CD4-positive, alpha-beta memory T cell (primary cell): ENCODE results near the gene RIN3. TPM values are rescaled to one million over a fixed set of nuclear protein-coding genes. Genes with fewer than 3 reads are reported as not detected.

Experiments
- CTCF ChIA-PET: fragments of 350-600 bp; sonication (Branson Sonifier 250); formaldehyde crosslinking; loops from one replicate; lab custom pipeline; 2021; ENCODE audit warnings: inconsistent platforms; ENCODE audit not compliant: partially characterized antibody; lab: Charles Lee
- POLR2A ChIA-PET: fragments of 350-600 bp; sonication (Branson Sonifier 250); formaldehyde crosslinking; loops from one replicate; lab custom pipeline; 2021; ENCODE audit not compliant: partially characterized antibody; lab: Charles Lee
- DNase-seq, 5 donors: peaks; one replicate each; pipeline versions ENCODE4 v3.0.0 to v3.0.0-alpha.2; 2020 to 2022; ENCODE audit warnings: mixed read lengths in 1 of 5
- H3K27ac ChIP-seq: one replicate; pipeline ENCODE4 v1.7.0; 2013; ENCODE audit warnings: low read depth, low read length
- H3K27me3 ChIP-seq: 2 replicates; pipeline ENCODE4 v1.7.0; 2013; ENCODE audit warnings: mild to moderate bottlenecking, low read length, moderate library complexity; ENCODE audit not compliant: insufficient read depth
- H3K36me3 ChIP-seq: 2 replicates; pipeline ENCODE4 v1.7.0; 2013; ENCODE audit warnings: mild to moderate bottlenecking, low read length, moderate library complexity; ENCODE audit not compliant: insufficient read depth
- H3K4me1 ChIP-seq: 2 replicates; pipeline ENCODE4 v1.7.0; 2013; ENCODE audit warnings: mild to moderate bottlenecking, low read length, moderate library complexity; ENCODE audit not compliant: insufficient read depth
- H3K4me3 ChIP-seq, 2 donors: one replicate each; pipeline ENCODE4 v1.7.0; 2013; ENCODE audit warnings: low read length in 2 of 2, mild to moderate bottlenecking in 1 of 2
- H3K9me3 ChIP-seq, 2 donors: one replicate each; pipeline ENCODE4 v1.7.0; 2013; ENCODE audit warnings: low read length in 2 of 2, control low read depth in 1 of 2; ENCODE audit not compliant: control insufficient read depth in 1 of 2
- H3K27ac Mint-ChIP-seq, 7 donors: one replicate each; pipeline ENCODE4 v1.8.0; 2020 to 2021; ENCODE audit warnings: mixed read lengths in 7 of 7, mild to moderate bottlenecking in 6 of 7, inconsistent platforms in 3 of 7, moderate library complexity in 3 of 7
- H3K27me3 Mint-ChIP-seq, 2 donors: one replicate each; pipeline ENCODE4 v1.8.0; 2020 to 2021; ENCODE audit warnings: mixed read lengths in 2 of 2
- H3K36me3 Mint-ChIP-seq, 2 donors: one replicate each; pipeline ENCODE4 v1.8.0; 2020 to 2021; ENCODE audit warnings: mixed read lengths in 2 of 2, inconsistent platforms in 1 of 2, mild to moderate bottlenecking in 1 of 2
- H3K4me1 Mint-ChIP-seq, 4 donors: one replicate each; pipeline ENCODE4 v1.8.0; 2020 to 2021; ENCODE audit warnings: mixed read lengths in 4 of 4, mild to moderate bottlenecking in 1 of 4
- H3K4me3 Mint-ChIP-seq, 8 donors: one replicate each; pipeline ENCODE4 v1.8.0; 2020 to 2021; ENCODE audit warnings: mixed read lengths in 8 of 8, mild to moderate bottlenecking in 7 of 8, moderate library complexity in 6 of 8, inconsistent platforms in 3 of 8
- H3K9me3 Mint-ChIP-seq, 8 donors: one replicate each; pipeline ENCODE4 v1.8.0; 2020 to 2021; ENCODE audit warnings: mixed read lengths in 8 of 8, mild to moderate bottlenecking in 5 of 8, inconsistent platforms in 3 of 8, moderate library complexity in 1 of 8
- intact Hi-C: fragments of 100-400 bp; cut with micrococcal nuclease; formaldehyde crosslinking; loops from one replicate; pipeline ENCODE4 v1.15.1; 2023
- polyA plus RNA-seq, 2 donors: library from polyadenylated mRNA; unstranded; fragments of 300-500 nt; fragmentation: Illumina TruSeq; gene quantifications; one replicate each; pipeline ENCODE4 v1.2.3, GENCODE V29; 2021
- total RNA-seq, 2 experiments: library from RNA; stranded (reverse); gene quantifications; one replicate each; pipeline ENCODE4 v1.2.3, GENCODE V29; 2021

Gene RIN3
- total and polyA plus RNA-seq, 4 experiments from 2014 or later = 4.0 to 74.9 (median 45.9) TPM

- Mint-ChIP-seq H3K4me3 (peak overlapping the region in 6 of 8 donors; percentile 62 to 86 (median 77)), H3K36me3 (peaks cover 0 to 1% of the 10 kb centered on the region in 2 donors), H3K27me3 (no peaks in the 10 kb centered on the region), H3K9me3 (no peaks in the 10 kb centered on the region), H3K4me1 (peaks cover 36 to 67% (median 47%) of the 10 kb centered on the region in 4 donors), H3K27ac (peak overlapping the region; percentile 89 to 97 (median 94))
- no peak for DNase-seq
- ChIA-PET CTCF (interaction anchor here (13.3 kb wide), 1 partner anchor 31 kb away, joined by 98 read pairs; no protein-coding TSS in a partner anchor), POLR2A (interaction anchor here (0.9 to 2.0 kb wide), 3 partner anchors 11 to 30 kb away, joined by 3 to 8 read pairs (median 6); no protein-coding TSS in a partner anchor)
- H3K27ac ChIP-seq = no peak overlapping the region
- no peaks in the 10 kb centered on the region for H3K27me3 ChIP-seq
- no peaks in the 10 kb centered on the region for H3K36me3 ChIP-seq
- intact Hi-C loops = no loop called here
- H3K4me1 ChIP-seq = peaks cover 60% of the 10 kb centered on the region
- no peak overlapping the region for H3K4me3 ChIP-seq
- H3K9me3 ChIP-seq = no peaks in the 10 kb centered on the region
Observed at GRCh38 chr14:92645841-92646478, 132.4 kb downstream of the RIN3 start.

GRCh38 chr14:92646952-92647796, 133.6 kb downstream of the RIN3 start:
- Mint-ChIP-seq H3K4me3 (peak overlapping the region; percentile 62 to 86 (median 74)), H3K36me3 (peaks cover 0 to 8% of the 10 kb centered on the region in 2 donors), H3K9me3 (no peaks in the 10 kb centered on the region), H3K27me3 (no peaks in the 10 kb centered on the region), H3K4me1 (peaks cover 38 to 70% (median 52%) of the 10 kb centered on the region in 4 donors), H3K27ac (peak overlapping the region; percentile 89 to 97 (median 94))
- no peak for DNase-seq
- H3K36me3 ChIP-seq = no peaks in the 10 kb centered on the region
- H3K9me3 ChIP-seq = no peaks in the 10 kb centered on the region
- H3K4me3 ChIP-seq = no peak overlapping the region
- H3K4me1 ChIP-seq = peaks cover 63% of the 10 kb centered on the region
- ChIA-PET POLR2A (interaction anchor here (0.9 to 2.0 kb wide), 2 partner anchors 9 to 32 kb away, joined by 3 to 8 read pairs; no protein-coding TSS in a partner anchor), CTCF (interaction anchor here (13.3 kb wide), 1 partner anchor 32 kb away, joined by 98 read pairs; no protein-coding TSS in a partner anchor)
- intact Hi-C loops = no loop called here
- no peaks in the 10 kb centered on the region for H3K27me3 ChIP-seq
- peak overlapping the region; percentile 11 for H3K27ac ChIP-seq

GRCh38 chr14:92647797-92648279, 134.3 kb downstream of the RIN3 start:
- POLR2A ChIA-PET = interaction anchor here (0.7 to 2.0 kb wide), 2 partner anchors 32 to 52 kb away, joined by 3 to 8 read pairs; no protein-coding TSS in a partner anchor

GRCh38 chr14:92649066-92649465, 135.5 kb downstream of the RIN3 start:
- Histone ChIP-seq H3K9me3 (no peaks in the 10 kb centered on the region), H3K27ac (peak overlapping the region; percentile 84), H3K36me3 (no peaks in the 10 kb centered on the region), H3K27me3 (no peaks in the 10 kb centered on the region), H3K4me1 (peaks cover 72% of the 10 kb centered on the region), H3K4me3 (no peak overlapping the region)
- H3K27ac Mint-ChIP-seq = peak overlapping the region; percentile 96 to 100 (median 99)
- intact Hi-C loops = no loop called here
- H3K27me3 Mint-ChIP-seq = no peaks in the 10 kb centered on the region
- H3K36me3 Mint-ChIP-seq = peaks cover 3 to 22% of the 10 kb centered on the region in 2 donors
- H3K4me3 Mint-ChIP-seq = peak overlapping the region in 6 of 8 donors; percentile 29 to 99 (median 80)
- POLR2A ChIA-PET = interaction anchor here (6.2 kb wide), 1 partner anchor 33 kb away, joined by 139 read pairs; no protein-coding TSS in a partner anchor
- CTCF ChIA-PET = interaction anchor here (13.3 kb wide), 1 partner anchor 34 kb away, joined by 98 read pairs; no protein-coding TSS in a partner anchor
- H3K4me1 Mint-ChIP-seq = peaks cover 40 to 79% (median 58%) of the 10 kb centered on the region in 4 donors
- no peaks in the 10 kb centered on the region for H3K9me3 Mint-ChIP-seq
- no peak for DNase-seq

More at GRCh38 chr14:92647797-92648279, 134.3 kb downstream of the RIN3 start:
- Histone ChIP-seq H3K4me1 (peaks cover 63% of the 10 kb centered on the region), H3K27ac (peak overlapping the region; percentile 84), H3K4me3 (no peak overlapping the region), H3K9me3 (no peaks in the 10 kb centered on the region), H3K27me3 (no peaks in the 10 kb centered on the region), H3K36me3 (no peaks in the 10 kb centered on the region)
- CTCF ChIA-PET = interaction anchor here (13.3 kb wide), 1 partner anchor 33 kb away, joined by 98 read pairs; no protein-coding TSS in a partner anchor
- intact Hi-C loops = no loop called here
- peaks cover 38 to 70% (median 53%) of the 10 kb centered on the region in 4 donors for H3K4me1 Mint-ChIP-seq
- DNase-seq = no peak
- peaks cover 0 to 14% of the 10 kb centered on the region in 2 donors for H3K36me3 Mint-ChIP-seq
- H3K9me3 Mint-ChIP-seq = no peaks in the 10 kb centered on the region
- H3K27me3 Mint-ChIP-seq = no peaks in the 10 kb centered on the region
- peak overlapping the region; percentile 83 to 100 (median 99) for H3K27ac Mint-ChIP-seq
- peak overlapping the region in 4 of 8 donors; percentile 32 to 62 (median 38) for H3K4me3 Mint-ChIP-seq

GRCh38 chr14:92649934-92650545, 136.5 kb downstream of the RIN3 start:
- peak overlapping the region; percentile 84 for H3K27ac ChIP-seq
- no peaks in the 10 kb centered on the region for H3K9me3 ChIP-seq
- Mint-ChIP-seq H3K36me3 (peaks cover 10 to 27% of the 10 kb centered on the region in 2 donors), H3K9me3 (no peaks in the 10 kb centered on the region), H3K27me3 (no peaks in the 10 kb centered on the region), H3K4me1 (peaks cover 45 to 89% (median 64%) of the 10 kb centered on the region in 4 donors), H3K27ac (peak overlapping the region; percentile 96 to 100 (median 99)), H3K4me3 (peak overlapping the region; percentile 32 to 99 (median 93))
- no peaks in the 10 kb centered on the region for H3K27me3 ChIP-seq
- no peak for DNase-seq
- POLR2A ChIA-PET = interaction anchor here (0.6 to 6.2 kb wide), 9 partner anchors 7 to 136 kb away, joined by 3 to 139 read pairs (median 5); no protein-coding TSS in a partner anchor
- H3K4me1 ChIP-seq = peaks cover 80% of the 10 kb centered on the region
- no peaks in the 10 kb centered on the region for H3K36me3 ChIP-seq
- intact Hi-C loops = no loop called here
- no peak overlapping the region for H3K4me3 ChIP-seq
- CTCF ChIA-PET = interaction anchor here (1.0 to 13.3 kb wide), 3 partner anchors 31 to 37 kb away, joined by 3 to 98 read pairs (median 3); no protein-coding TSS in a partner anchor

GRCh38 chr14:92650581-92651105, 137.1 kb downstream of the RIN3 start:
- H3K27me3 ChIP-seq = no peaks in the 10 kb centered on the region
- Mint-ChIP-seq H3K27ac (peak overlapping the region; percentile 96 to 100 (median 99)), H3K4me3 (peak overlapping the region; percentile 92 to 99 (median 98)), H3K36me3 (peaks cover 16 to 33% of the 10 kb centered on the region in 2 donors), H3K9me3 (no peaks in the 10 kb centered on the region), H3K4me1 (peaks cover 49 to 94% (median 66%) of the 10 kb centered on the region in 4 donors), H3K27me3 (no peaks in the 10 kb centered on the region)
- peak overlapping the region; percentile 84 for H3K27ac ChIP-seq
- CTCF ChIA-PET = interaction anchor here (0.6 to 13.3 kb wide), 7 partner anchors 30 to 515 kb away, joined by 3 to 98 read pairs (median 3); no protein-coding TSS in a partner anchor
- intact Hi-C loops = loop anchor here (1.0 kb wide), 2 partner anchors 31 to 35 kb away; no protein-coding TSS in a partner anchor
- H3K4me1 ChIP-seq = peaks cover 80% of the 10 kb centered on the region
- H3K9me3 ChIP-seq = no peaks in the 10 kb centered on the region
- H3K4me3 ChIP-seq = peak overlapping the region; percentile 26 to 58
- no peak for DNase-seq
- peaks cover 5% of the 10 kb centered on the region for H3K36me3 ChIP-seq
- POLR2A ChIA-PET = interaction anchor here (0.6 to 6.2 kb wide), 17 partner anchors 8 to 534 kb away, joined by 3 to 139 read pairs (median 5); partner anchors contain the start of genes CPSF2, LYSET, MOAP1 and NDUFB1
